ENCODE measurements around the gene FRMPD4. TPM values are rescaled to one million over a fixed set of nuclear protein-coding genes. Genes with fewer than 3 reads are reported as not detected.

The FRMPD4 gene
- polyA plus RNA-seq, 2 of the 4 experiments (the other 2 are of a cell fraction): 0.08 to 0.28 TPM

DNA sequence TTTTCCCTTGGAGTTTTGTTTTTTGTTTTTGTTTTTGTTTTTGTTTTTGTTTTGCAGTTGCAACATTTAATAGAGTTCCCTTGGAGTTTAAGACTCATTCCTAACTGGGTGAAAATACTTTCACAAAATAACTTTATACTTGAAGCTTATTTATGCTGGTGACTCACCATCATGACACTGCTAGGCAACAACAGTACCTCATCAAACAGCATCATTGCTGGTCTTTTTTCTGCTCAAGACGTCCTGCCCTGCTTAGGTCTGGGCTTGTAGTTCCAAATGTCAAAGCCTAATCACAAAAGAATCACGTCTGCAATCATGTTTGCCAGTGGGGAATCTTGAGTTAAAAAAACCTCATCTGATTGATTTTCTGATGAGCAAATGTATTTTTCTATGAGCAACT is 547.3 kb downstream of the FRMPD4 start:
- no peak overlapping the region for H3K4me2 ChIP-seq
- H3K27ac ChIP-seq: no peak overlapping the region
- ATAC-seq (no peak), DNase-seq (ENCODE audit: low read depth in 1 of 2, low spot score in 1 of 2) (no peak), FAIRE-seq (no peak)
- H3K4me3 ChIP-seq: no peak overlapping the region
- ChIA-PET CTCF (interaction anchor here (1.0 kb wide), 1 partner anchor 16 kb away, joined by 3 read pairs; no protein-coding TSS in a partner anchor), POLR2A (no interaction called here)
- H3K4me1 ChIP-seq: no peaks in the 10 kb centered on the region
- 6% methylated on average over 2 of the region's 2 CpGs for WGBS (ENCODE audit: missing lambda C conversion rate)
- H3K9me3 ChIP-seq: no peaks in the 10 kb centered on the region
- no peak for TF ChIP-seq POLR2A (IDR thresholded peaks at IDR 0.05; ENCODE audit: low read length)
- TF ChIP-seq GATA3 (IDR thresholded peaks at IDR 0.05; ENCODE audit: borderline replicate concordance): no peak
- TF ChIP-seq FOSL2 (IDR thresholded peaks at IDR 0.05): no peak
- TF ChIP-seq FOSL2 (CRISPR knock-in tag; IDR thresholded peaks at IDR 0.05): no peak; the same call in 1 of the 2 replicates
- TF ChIP-seq CHD2 (IDR thresholded peaks at IDR 0.05; ENCODE audit: low read length, partially characterized antibody): no peak
- no peak for TF ChIP-seq FOXS1 (CRISPR knock-in tag; IDR thresholded peaks at IDR 0.05)
- TF ChIP-seq SREBF2 (IDR thresholded peaks at IDR 0.05): no peak
- no peak for TF ChIP-seq POLR2AphosphoS2 (conservative IDR thresholded peaks at IDR 0.05; ENCODE audit: low read length)
- TF ChIP-seq, protein P1, sequence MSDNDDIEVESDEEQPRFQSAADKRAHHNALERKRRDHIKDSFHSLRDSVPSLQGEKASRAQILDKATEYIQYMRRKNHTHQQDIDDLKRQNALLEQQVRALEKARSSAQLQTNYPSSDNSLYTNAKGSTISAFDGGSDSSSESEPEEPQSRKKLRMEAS (IDR thresholded peaks at IDR 0.05): no peak
- no peak for TF ChIP-seq JUNB (IDR thresholded peaks at IDR 0.05)
- no peak for TF ChIP-seq HOXB5 (CRISPR knock-in tag; IDR thresholded peaks at IDR 0.05)
- TF ChIP-seq KDM5A (IDR thresholded peaks at IDR 0.05): no peak
- TF ChIP-seq BHLHE40 (IDR thresholded peaks at IDR 0.05; ENCODE audit: low read depth, low read length): no peak
- TF ChIP-seq HEYL (CRISPR knock-in tag; IDR thresholded peaks at IDR 0.05): no peak
- TF ChIP-seq MAFK (IDR thresholded peaks at IDR 0.05; ENCODE audit: partially characterized antibody): no peak
- no peak for TF ChIP-seq RARB (CRISPR knock-in tag; IDR thresholded peaks at IDR 0.05)
- TF ChIP-seq, protein P2, sequence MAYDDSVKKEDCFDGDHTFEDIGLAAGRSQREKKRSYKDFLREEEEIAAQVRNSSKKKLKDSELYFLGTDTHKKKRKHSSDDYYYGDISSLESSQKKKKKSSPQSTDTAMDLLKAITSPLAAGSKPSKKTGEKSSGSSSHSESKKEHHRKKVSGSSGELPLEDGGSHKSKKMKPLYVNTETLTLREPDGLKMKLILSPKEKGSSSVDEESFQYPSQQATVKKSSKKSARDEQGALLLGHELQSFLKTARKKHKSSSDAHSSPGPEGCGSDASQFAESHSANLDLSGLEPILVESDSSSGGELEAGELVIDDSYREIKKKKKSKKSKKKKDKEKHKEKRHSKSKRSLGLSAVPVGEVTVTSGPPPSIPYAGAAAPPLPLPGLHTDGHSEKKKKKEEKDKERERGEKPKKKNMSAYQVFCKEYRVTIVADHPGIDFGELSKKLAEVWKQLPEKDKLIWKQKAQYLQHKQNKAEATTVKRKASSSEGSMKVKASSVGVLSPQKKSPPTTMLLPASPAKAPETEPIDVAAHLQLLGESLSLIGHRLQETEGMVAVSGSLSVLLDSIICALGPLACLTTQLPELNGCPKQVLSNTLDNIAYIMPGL (CRISPR knock-in tag; IDR thresholded peaks at IDR 0.05; ENCODE audit: borderline replicate concordance): no peak

DNA sequence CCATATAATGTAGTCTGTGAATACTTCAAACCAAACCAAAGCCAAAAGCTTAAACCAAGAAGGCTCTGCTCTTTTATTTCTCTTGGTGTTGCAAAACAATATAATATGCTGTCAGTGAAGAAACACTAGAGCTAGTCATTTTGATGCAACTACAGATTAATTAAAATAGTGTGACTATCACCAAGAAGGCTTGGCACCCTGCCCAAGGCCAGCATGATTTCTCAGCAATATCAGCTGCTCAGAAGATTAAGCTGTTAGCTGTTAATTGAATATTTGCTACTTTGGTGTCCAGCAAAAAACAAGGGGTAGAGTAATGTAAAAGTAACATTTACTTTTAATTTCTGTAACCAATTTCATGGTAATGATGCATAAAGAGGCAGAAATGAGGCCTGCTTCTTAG is 548.1 kb downstream of the FRMPD4 start:
- no peak for TF ChIP-seq NPAS2 (CRISPR knock-in tag; IDR thresholded peaks at IDR 0.05; ENCODE audit: borderline replicate concordance)
- TF ChIP-seq KDM1A (IDR thresholded peaks at IDR 0.05; ENCODE audit: low read depth): no peak
- TF ChIP-seq, protein P3, sequence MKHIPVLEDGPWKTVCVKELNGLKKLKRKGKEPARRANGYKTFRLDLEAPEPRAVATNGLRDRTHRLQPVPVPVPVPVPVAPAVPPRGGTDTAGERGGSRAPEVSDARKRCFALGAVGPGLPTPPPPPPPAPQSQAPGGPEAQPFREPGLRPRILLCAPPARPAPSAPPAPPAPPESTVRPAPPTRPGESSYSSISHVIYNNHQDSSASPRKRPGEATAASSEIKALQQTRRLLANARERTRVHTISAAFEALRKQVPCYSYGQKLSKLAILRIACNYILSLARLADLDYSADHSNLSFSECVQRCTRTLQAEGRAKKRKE (CRISPR knock-in tag; IDR thresholded peaks at IDR 0.05; ENCODE audit: low read depth): no peak
- TF ChIP-seq FOSB (CRISPR knock-in tag; IDR thresholded peaks at IDR 0.05): no peak
- TF ChIP-seq EHMT2 (IDR thresholded peaks at IDR 0.05; ENCODE audit: low read depth): no peak
- TF ChIP-seq, protein P4, sequence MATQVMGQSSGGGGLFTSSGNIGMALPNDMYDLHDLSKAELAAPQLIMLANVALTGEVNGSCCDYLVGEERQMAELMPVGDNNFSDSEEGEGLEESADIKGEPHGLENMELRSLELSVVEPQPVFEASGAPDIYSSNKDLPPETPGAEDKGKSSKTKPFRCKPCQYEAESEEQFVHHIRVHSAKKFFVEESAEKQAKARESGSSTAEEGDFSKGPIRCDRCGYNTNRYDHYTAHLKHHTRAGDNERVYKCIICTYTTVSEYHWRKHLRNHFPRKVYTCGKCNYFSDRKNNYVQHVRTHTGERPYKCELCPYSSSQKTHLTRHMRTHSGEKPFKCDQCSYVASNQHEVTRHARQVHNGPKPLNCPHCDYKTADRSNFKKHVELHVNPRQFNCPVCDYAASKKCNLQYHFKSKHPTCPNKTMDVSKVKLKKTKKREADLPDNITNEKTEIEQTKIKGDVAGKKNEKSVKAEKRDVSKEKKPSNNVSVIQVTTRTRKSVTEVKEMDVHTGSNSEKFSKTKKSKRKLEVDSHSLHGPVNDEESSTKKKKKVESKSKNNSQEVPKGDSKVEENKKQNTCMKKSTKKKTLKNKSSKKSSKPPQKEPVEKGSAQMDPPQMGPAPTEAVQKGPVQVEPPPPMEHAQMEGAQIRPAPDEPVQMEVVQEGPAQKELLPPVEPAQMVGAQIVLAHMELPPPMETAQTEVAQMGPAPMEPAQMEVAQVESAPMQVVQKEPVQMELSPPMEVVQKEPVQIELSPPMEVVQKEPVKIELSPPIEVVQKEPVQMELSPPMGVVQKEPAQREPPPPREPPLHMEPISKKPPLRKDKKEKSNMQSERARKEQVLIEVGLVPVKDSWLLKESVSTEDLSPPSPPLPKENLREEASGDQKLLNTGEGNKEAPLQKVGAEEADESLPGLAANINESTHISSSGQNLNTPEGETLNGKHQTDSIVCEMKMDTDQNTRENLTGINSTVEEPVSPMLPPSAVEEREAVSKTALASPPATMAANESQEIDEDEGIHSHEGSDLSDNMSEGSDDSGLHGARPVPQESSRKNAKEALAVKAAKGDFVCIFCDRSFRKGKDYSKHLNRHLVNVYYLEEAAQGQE (IDR thresholded peaks at IDR 0.05): no peak
- TF ChIP-seq JUN (IDR thresholded peaks at IDR 0.05): no peak
- no peak for TF ChIP-seq RARB (CRISPR knock-in tag; IDR thresholded peaks at IDR 0.05)
- TF ChIP-seq HOXA7 (CRISPR knock-in tag; IDR thresholded peaks at IDR 0.05): no peak
- no peak for TF ChIP-seq SMC3 (IDR thresholded peaks at IDR 0.05)
- TF ChIP-seq, protein P1 (IDR thresholded peaks at IDR 0.05): no peak
- TF ChIP-seq FOXS1 (CRISPR knock-in tag; IDR thresholded peaks at IDR 0.05): no peak
- no peak for TF ChIP-seq EP300 (IDR thresholded peaks at IDR 0.05)
- no peak for TF ChIP-seq CHD4 (IDR thresholded peaks at IDR 0.05; ENCODE audit: borderline replicate concordance)
- TF ChIP-seq MAFK (IDR thresholded peaks at IDR 0.05; ENCODE audit: partially characterized antibody): no peak
- TF ChIP-seq, protein P5, sequence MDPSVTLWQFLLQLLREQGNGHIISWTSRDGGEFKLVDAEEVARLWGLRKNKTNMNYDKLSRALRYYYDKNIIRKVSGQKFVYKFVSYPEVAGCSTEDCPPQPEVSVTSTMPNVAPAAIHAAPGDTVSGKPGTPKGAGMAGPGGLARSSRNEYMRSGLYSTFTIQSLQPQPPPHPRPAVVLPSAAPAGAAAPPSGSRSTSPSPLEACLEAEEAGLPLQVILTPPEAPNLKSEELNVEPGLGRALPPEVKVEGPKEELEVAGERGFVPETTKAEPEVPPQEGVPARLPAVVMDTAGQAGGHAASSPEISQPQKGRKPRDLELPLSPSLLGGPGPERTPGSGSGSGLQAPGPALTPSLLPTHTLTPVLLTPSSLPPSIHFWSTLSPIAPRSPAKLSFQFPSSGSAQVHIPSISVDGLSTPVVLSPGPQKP (IDR thresholded peaks at IDR 0.05; ENCODE audit: low read depth, low read length): no peak
- no peak for TF ChIP-seq MYC (IDR thresholded peaks at IDR 0.05; ENCODE audit: borderline replicate concordance, low read length)
- no peak for TF ChIP-seq HEYL (CRISPR knock-in tag; IDR thresholded peaks at IDR 0.05)
- no peak for TF ChIP-seq HOXB13 (CRISPR knock-in tag; IDR thresholded peaks at IDR 0.05; ENCODE audit: low read depth)
- TF ChIP-seq EHF (CRISPR knock-in tag; IDR thresholded peaks at IDR 0.05): no peak
- CTCF ChIA-PET: interaction anchor here (1.3 kb wide), 1 partner anchor 15 kb away, joined by 5 read pairs; no protein-coding TSS in a partner anchor
- H3K9me3 ChIP-seq: no peaks in the 10 kb centered on the region
- H3K4me3 ChIP-seq: no peak overlapping the region
- no peak for FAIRE-seq
- no peak overlapping the region for H3K4me2 ChIP-seq
- ATAC-seq: no peak
- no peak overlapping the region for H3K27ac ChIP-seq
- DNase-seq (ENCODE audit: low read depth in 1 of 2, low spot score in 1 of 2): no peak
- H3K4me1 ChIP-seq: no peaks in the 10 kb centered on the region
- POLR2A ChIA-PET: no interaction called here

All from A549 (cell line).